H9 (cell line): ENCODE results near the gene CTNNA1. TPM values are rescaled to one million over a fixed set of nuclear protein-coding genes. Genes with fewer than 3 reads are reported as not detected.

Source experiments
- DNase-seq: peaks from one replicate; pipeline ENCODE4 v3.0.0-alpha.2; 2017
- H2AFZ ChIP-seq: one replicate; pipeline ENCODE4 v1.6.1; 2013; ENCODE audit warnings: mild to moderate bottlenecking, low read length, control low read depth, moderate library complexity
- H2AK5ac ChIP-seq: 2 replicates; pipeline ENCODE4 v1.6.1; 2013; ENCODE audit warnings: low read length, control low read depth, mixed read lengths; ENCODE audit not compliant: insufficient read length
- H2BK120ac ChIP-seq: one replicate; pipeline ENCODE4 v1.6.1; 2013; ENCODE audit warnings: low read depth, mild to moderate bottlenecking, low read length, control low read depth, inconsistent platforms; ENCODE audit not compliant: poor library complexity, severe bottlenecking
- H2BK12ac ChIP-seq: 2 replicates; pipeline ENCODE4 v1.6.1; 2013; ENCODE audit warnings: low read length, control low read depth, mixed read lengths, low read depth; ENCODE audit not compliant: insufficient read length
- H2BK15ac ChIP-seq: 2 replicates; pipeline ENCODE4 v1.6.1; 2013; ENCODE audit warnings: low read depth, low read length, control low read depth
- H2BK20ac ChIP-seq: one replicate; pipeline ENCODE4 v1.6.1; 2013; ENCODE audit warnings: low read depth, mild to moderate bottlenecking, low read length, control low read depth, inconsistent platforms; ENCODE audit not compliant: poor library complexity, severe bottlenecking
- H2BK5ac ChIP-seq: 2 replicates; pipeline ENCODE4 v1.6.1; 2013; ENCODE audit warnings: low read length, control low read depth, mixed read lengths; ENCODE audit not compliant: insufficient read length
- H3K14ac ChIP-seq: 2 replicates; pipeline ENCODE4 v1.6.1; 2013; ENCODE audit warnings: low read length, control low read depth; ENCODE audit not compliant: insufficient read depth
- H3K18ac ChIP-seq: 2 replicates; pipeline ENCODE4 v1.6.1; 2013; ENCODE audit warnings: low read depth, mild to moderate bottlenecking, mixed read lengths, low read length, control low read depth; ENCODE audit not compliant: insufficient read length
- H3K23ac ChIP-seq: 2 replicates; pipeline ENCODE4 v1.6.1; 2013; ENCODE audit warnings: low read length, control low read depth, mixed read lengths, low read depth; ENCODE audit not compliant: insufficient read length
- H3K23me2 ChIP-seq: 2 replicates; pipeline ENCODE4 v1.6.1; 2013; ENCODE audit warnings: low read depth, mild to moderate bottlenecking, mixed read lengths, low read length, control low read depth; ENCODE audit not compliant: insufficient read length, poor library complexity, severe bottlenecking
- H3K27ac ChIP-seq: 2 replicates; pipeline ENCODE4 v1.5.1; 2013; ENCODE audit warnings: low read length, control low read depth, mixed read lengths, low read depth; ENCODE audit not compliant: insufficient read length
- H3K27me3 ChIP-seq: 2 replicates; pipeline ENCODE4 v1.6.1; 2013; ENCODE audit warnings: low read length, control low read depth, inconsistent platforms; ENCODE audit not compliant: insufficient read depth
- H3K4ac ChIP-seq: 2 replicates; pipeline ENCODE4 v1.6.1; 2013; ENCODE audit warnings: low read depth, mild to moderate bottlenecking, control low read depth, inconsistent platforms, low read length, moderate library complexity
- H3K4me1 ChIP-seq: 2 replicates; pipeline ENCODE4 v1.6.1; 2013; ENCODE audit warnings: low read length, control low read depth, inconsistent platforms; ENCODE audit not compliant: insufficient read depth
- H3K4me2 ChIP-seq: 2 replicates; pipeline ENCODE4 v1.6.1; 2013; ENCODE audit warnings: low read length, control low read depth, mixed read lengths; ENCODE audit not compliant: insufficient read length, insufficient read depth
- H3K56ac ChIP-seq: 2 replicates; pipeline ENCODE4 v1.6.1; 2013; ENCODE audit warnings: low read depth, mild to moderate bottlenecking, mixed read lengths, low read length, control low read depth; ENCODE audit not compliant: insufficient read length
- H3K79me1 ChIP-seq: 2 replicates; pipeline ENCODE4 v1.6.1; 2013; ENCODE audit warnings: low read depth, mild to moderate bottlenecking, moderate library complexity, low read length, control low read depth, inconsistent platforms; ENCODE audit not compliant: insufficient read depth, poor library complexity, severe bottlenecking
- H3K79me2 ChIP-seq: 2 replicates; pipeline ENCODE4 v1.6.1; 2013; ENCODE audit warnings: low read length, control low read depth, inconsistent platforms; ENCODE audit not compliant: insufficient read depth
- H3K9ac ChIP-seq: 2 replicates; pipeline ENCODE4 v1.6.1; 2013; ENCODE audit warnings: low read length, control low read depth, mixed read lengths; ENCODE audit not compliant: insufficient read length; ENCODE audit errors: extremely low read depth
- H3K9me3 ChIP-seq: one replicate; pipeline ENCODE4 v1.6.1; 2013; ENCODE audit warnings: low read depth, low read length, inconsistent platforms; ENCODE audit not compliant: control insufficient read depth
- H3T11ph ChIP-seq: one replicate; pipeline ENCODE4 v1.6.1; 2013; ENCODE audit warnings: mild to moderate bottlenecking, low read length, control low read depth, inconsistent platforms
- H4K20me1 ChIP-seq: one replicate; pipeline ENCODE4 v1.6.1; 2013; ENCODE audit not compliant: control insufficient read depth, insufficient read length, insufficient read depth
- H4K5ac ChIP-seq: 2 replicates; pipeline ENCODE4 v1.6.1; 2013; ENCODE audit warnings: low read depth, mild to moderate bottlenecking, mixed read lengths, low read length, control low read depth; ENCODE audit not compliant: insufficient read length
- H4K8ac ChIP-seq: replicated peaks from 2 replicates; pipeline ENCODE4 v1.6.1; 2013; ENCODE audit warnings: low read length, control low read depth, mixed read lengths, low read depth; ENCODE audit not compliant: insufficient read length
- H4K91ac ChIP-seq: 2 replicates; pipeline ENCODE4 v1.6.1; 2013; ENCODE audit warnings: low read depth, mild to moderate bottlenecking, moderate library complexity, mixed read lengths, low read length, control low read depth; ENCODE audit not compliant: insufficient read length
- H3K27ac Mint-ChIP-seq, 3 experiments: 2 replicates in 2 of 3; 3 replicates in 1 of 3; pipeline ENCODE4 v1.8.0; 2020 to 2021; ENCODE audit warnings: mixed read lengths in 3 of 3, mild to moderate bottlenecking in 1 of 3, moderate library complexity in 1 of 3
- H3K27me3 Mint-ChIP-seq: 2 replicates; pipeline ENCODE4 v1.8.0; 2021; ENCODE audit warnings: low read depth, mild to moderate bottlenecking, moderate library complexity, mixed read lengths
- H3K36me3 Mint-ChIP-seq, 3 experiments: 2 replicates in 2 of 3; 3 replicates in 1 of 3; pipeline ENCODE4 v1.8.0; 2020 to 2021; ENCODE audit warnings: low read depth in 3 of 3, mixed read lengths in 3 of 3; ENCODE audit not compliant: insufficient read depth in 1 of 3
- H3K4me1 Mint-ChIP-seq, 2 experiments: 2 replicates each; pipeline ENCODE4 v1.8.0; 2020; ENCODE audit warnings: mixed read lengths in 2 of 2
- H3K4me3 Mint-ChIP-seq, 2 experiments: 2 replicates in 1 of 2; 3 replicates in 1 of 2; pipeline ENCODE4 v1.8.0; 2020 to 2021; ENCODE audit warnings: mild to moderate bottlenecking in 2 of 2, mixed read lengths in 2 of 2, moderate library complexity in 1 of 2
- H3K9me3 Mint-ChIP-seq, 2 experiments: 2 replicates in 1 of 2; 3 replicates in 1 of 2; pipeline ENCODE4 v1.8.0; 2020; ENCODE audit warnings: mild to moderate bottlenecking in 2 of 2, mixed read lengths in 2 of 2, moderate library complexity in 1 of 2
- CTCF ChIP-seq: fragments of 200-600 bp; sonication (generic); conservative IDR thresholded peaks from 3 replicates; pipeline ENCODE4 v1.8.0; 2021; ENCODE audit warnings: antibody characterized with exemption, mild to moderate bottlenecking
- WGBS: extraction: QIAGEN DNeasy Blood & Tissue Kit; methylation state at CpG from one replicate; pipeline ENCODE4 v1.1.7; 2013; ENCODE audit warnings: missing lambda C conversion rate, low lambda C conversion rate, mixed read lengths; ENCODE audit not compliant: insufficient read length; ENCODE audit errors: extremely low coverage; 5-methylcytosine and 5-hydroxymethylcytosine counted together
- total RNA-seq: library from RNA; stranded (reverse); gene quantifications from 2 replicates; pipeline ENCODE4 v1.2.1, GENCODE V29; 2021

CTNNA1 gene
- total RNA-seq, 1 experiment from 2014 or later, result 354 TPM

GRCh38 chr5:138844812-138845513 is 91.7 kb downstream of the CTNNA1 start:
- Mint-ChIP-seq H3K4me3 (no peak overlapping the region), H3K27ac (peak overlapping the region in 2 of 3 experiments; percentile 12 to 77; a peak in 3 of 7 replicates), H3K9me3 (no peaks in the 10 kb centered on the region), H3K4me1 (peaks cover 51 to 58% of the 10 kb centered on the region in 2 experiments), H3K27me3 (no peaks in the 10 kb centered on the region), H3K36me3 (peaks cover 0 to 2% (median 0%) of the 10 kb centered on the region in 3 experiments; a peak in 3 of 7 replicates)
- no peak overlapping the region for H3K4ac ChIP-seq
- H2BK12ac ChIP-seq, result no peak overlapping the region
- no peak overlapping the region for H2BK120ac ChIP-seq
- no peak overlapping the region for H3K4me2 ChIP-seq
- H3K27ac ChIP-seq, result no peak overlapping the region
- H3T11ph ChIP-seq, result no peak overlapping the region
- no peaks in the 10 kb centered on the region for H4K20me1 ChIP-seq
- DNase-seq, result no peak
- no peak overlapping the region for H2BK20ac ChIP-seq
- no peaks in the 10 kb centered on the region; the same call in 1 of the 2 replicates for H3K79me2 ChIP-seq
- no peak overlapping the region for H2BK15ac ChIP-seq
- no peak overlapping the region for H3K56ac ChIP-seq
- no peaks in the 10 kb centered on the region for H3K27me3 ChIP-seq
- peaks cover 5% of the 10 kb centered on the region for H3K79me1 ChIP-seq
- no peak overlapping the region for H3K18ac ChIP-seq
- no peaks in the 10 kb centered on the region for H3K9me3 ChIP-seq
- no CpG with 5 or more reads among the region's 6 CpGs for WGBS
- no peak overlapping the region for H4K5ac ChIP-seq
- no peaks in the 10 kb centered on the region for H3K4me1 ChIP-seq
- H2BK5ac ChIP-seq, result no peak overlapping the region
- no peak overlapping the region for H3K23ac ChIP-seq
- no peak overlapping the region for H2AK5ac ChIP-seq
- no peak for TF ChIP-seq CTCF
- H3K14ac ChIP-seq, result no peak overlapping the region
- no peak overlapping the region for H2AFZ ChIP-seq
- no peaks in the 10 kb centered on the region for H3K23me2 ChIP-seq
- no peak overlapping the region for H4K8ac ChIP-seq
- H3K9ac ChIP-seq, result no peak overlapping the region
- H4K91ac ChIP-seq, result no peak overlapping the region
